ENCODE measurements around the gene SLC30A2.

DNA sequence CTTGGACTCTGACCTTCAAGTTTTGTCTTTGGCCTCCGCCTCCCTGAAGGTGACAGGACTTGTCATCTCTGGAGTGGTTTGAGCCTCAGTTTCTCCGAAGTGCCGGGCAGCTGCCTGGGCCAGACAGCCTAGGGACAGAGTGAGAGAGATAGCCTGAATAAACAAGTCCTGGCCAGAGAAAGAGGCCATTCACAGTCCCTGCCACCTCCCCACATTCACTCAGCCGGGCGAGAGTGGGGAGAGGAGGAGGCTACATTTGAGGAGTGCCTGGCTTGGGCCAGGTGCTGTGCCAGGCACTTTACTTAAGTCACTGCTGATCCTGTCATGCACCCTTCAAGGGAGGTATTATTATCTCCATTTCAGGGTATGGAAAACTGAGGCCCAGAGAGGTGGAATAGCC is 20.9 kb downstream of the SLC30A2 start:
- no peak for TF ChIP-seq CTCF (IDR thresholded peaks at IDR 0.05)
- no peak for TF ChIP-seq POLR2A (IDR thresholded peaks at IDR 0.05)
- TF ChIP-seq POLR2AphosphoS5 (IDR thresholded peaks at IDR 0.05): no peak
- TF ChIP-seq EP300 (IDR thresholded peaks at IDR 0.05; ENCODE audit: low read depth): no peak

Measured in transverse colon (tissue), 4 donors.